Mesendoderm (in vitro differentiated cells): ENCODE results near the gene CADPS.

Experiments used
- DNase-seq: peaks from one replicate; pipeline ENCODE4 v3.0.0; 2013
- H2AK5ac ChIP-seq: 2 replicates; pipeline ENCODE4 v1.6.1; 2013; ENCODE audit warnings: low read length, inconsistent platforms
- H2BK120ac ChIP-seq: 2 replicates; pipeline ENCODE4 v1.6.1; 2013; ENCODE audit warnings: low read depth, mild to moderate bottlenecking, low read length, moderate library complexity, mixed read lengths
- H2BK15ac ChIP-seq: replicated peaks from 2 replicates; pipeline ENCODE4 v1.6.1; 2013; ENCODE audit warnings: low read depth, mild to moderate bottlenecking, moderate library complexity
- H2BK5ac ChIP-seq: 2 replicates; pipeline ENCODE4 v1.6.1; 2013; ENCODE audit warnings: low read length, inconsistent platforms
- H3K18ac ChIP-seq: 2 replicates; pipeline ENCODE4 v1.6.1; 2013; ENCODE audit warnings: mild to moderate bottlenecking, low read length, mixed read lengths
- H3K23ac ChIP-seq: one replicate; pipeline ENCODE4 v1.6.1; 2013; ENCODE audit warnings: low read length
- H3K27ac ChIP-seq: 2 replicates; pipeline ENCODE4 v1.5.1; 2013; ENCODE audit warnings: low read depth, mild to moderate bottlenecking, inconsistent platforms, low read length, moderate library complexity
- H3K27me3 ChIP-seq: 2 replicates; pipeline ENCODE4 v1.6.1; 2013; ENCODE audit warnings: low read length, control low read depth, mild to moderate bottlenecking, inconsistent platforms; ENCODE audit not compliant: insufficient read depth, poor library complexity
- H3K36me3 ChIP-seq: 2 replicates; pipeline ENCODE4 v1.6.1; 2013; ENCODE audit warnings: low read length, inconsistent platforms; ENCODE audit not compliant: control insufficient read depth, insufficient read depth
- H3K4ac ChIP-seq: one replicate; pipeline ENCODE4 v1.6.1; 2013; ENCODE audit warnings: low read depth, mild to moderate bottlenecking, low read length, moderate library complexity
- H3K4me1 ChIP-seq: 2 replicates; pipeline ENCODE4 v1.6.1; 2013; ENCODE audit warnings: low read depth, low read length, inconsistent platforms; ENCODE audit not compliant: control insufficient read depth
- H3K4me2 ChIP-seq: 2 replicates; pipeline ENCODE4 v1.6.1; 2013; ENCODE audit warnings: low read length
- H3K4me3 ChIP-seq: 2 replicates; pipeline ENCODE4 v1.5.1; 2013; ENCODE audit warnings: mild to moderate bottlenecking, low read length
- H3K56ac ChIP-seq: one replicate; pipeline ENCODE4 v1.6.1; 2013; ENCODE audit warnings: low read length
- H3K79me1 ChIP-seq: 2 replicates; pipeline ENCODE4 v1.6.1; 2013; ENCODE audit warnings: low read length, inconsistent platforms
- H3K79me2 ChIP-seq: 2 replicates; pipeline ENCODE4 v1.6.1; 2013; ENCODE audit warnings: mild to moderate bottlenecking, low read length; ENCODE audit not compliant: control insufficient read depth, insufficient read depth
- H3K9ac ChIP-seq: 2 replicates; pipeline ENCODE4 v1.6.1; 2013; ENCODE audit warnings: low read length, inconsistent platforms
- H4K5ac ChIP-seq: one replicate; pipeline ENCODE4 v1.6.1; 2013; ENCODE audit warnings: low read length
- H4K8ac ChIP-seq: one replicate; pipeline ENCODE4 v1.6.1; 2013; ENCODE audit warnings: low read depth, mild to moderate bottlenecking, control low read depth, low read length, moderate library complexity
- WGBS: extraction: QIAGEN DNeasy Blood & Tissue Kit; methylation state at CpG from one replicate; pipeline ENCODE4 v1.1.7; 2013; ENCODE audit warnings: low lambda C conversion rate, missing lambda C conversion rate; ENCODE audit not compliant: insufficient coverage; ENCODE audit errors: extremely low coverage; 5-methylcytosine and 5-hydroxymethylcytosine counted together

The CADPS gene

GRCh38 chr3:62602129-62602770, 273.0 kb downstream of the CADPS start:
- Histone ChIP-seq H3K4me3 (no peak overlapping the region), H3K23ac (no peak overlapping the region), H2BK5ac (no peak overlapping the region), H3K79me2 (no peaks in the 10 kb centered on the region), H3K4ac (no peak overlapping the region), H3K27me3 (no peaks in the 10 kb centered on the region), H3K56ac (no peak overlapping the region), H3K36me3 (no peaks in the 10 kb centered on the region), H3K4me1 (no peaks in the 10 kb centered on the region), H2BK120ac (no peak overlapping the region), H3K27ac (no peak overlapping the region), H3K9ac (no peak overlapping the region), H3K18ac (no peak overlapping the region), H3K79me1 (no peaks in the 10 kb centered on the region), H4K5ac (no peak overlapping the region), H3K4me2 (no peak overlapping the region), H2AK5ac (no peak overlapping the region), H2BK15ac (no peak overlapping the region), H4K8ac (no peak overlapping the region)
- no CpG with 5 or more reads among the region's 10 CpGs for WGBS
- no peak for DNase-seq

DNA sequence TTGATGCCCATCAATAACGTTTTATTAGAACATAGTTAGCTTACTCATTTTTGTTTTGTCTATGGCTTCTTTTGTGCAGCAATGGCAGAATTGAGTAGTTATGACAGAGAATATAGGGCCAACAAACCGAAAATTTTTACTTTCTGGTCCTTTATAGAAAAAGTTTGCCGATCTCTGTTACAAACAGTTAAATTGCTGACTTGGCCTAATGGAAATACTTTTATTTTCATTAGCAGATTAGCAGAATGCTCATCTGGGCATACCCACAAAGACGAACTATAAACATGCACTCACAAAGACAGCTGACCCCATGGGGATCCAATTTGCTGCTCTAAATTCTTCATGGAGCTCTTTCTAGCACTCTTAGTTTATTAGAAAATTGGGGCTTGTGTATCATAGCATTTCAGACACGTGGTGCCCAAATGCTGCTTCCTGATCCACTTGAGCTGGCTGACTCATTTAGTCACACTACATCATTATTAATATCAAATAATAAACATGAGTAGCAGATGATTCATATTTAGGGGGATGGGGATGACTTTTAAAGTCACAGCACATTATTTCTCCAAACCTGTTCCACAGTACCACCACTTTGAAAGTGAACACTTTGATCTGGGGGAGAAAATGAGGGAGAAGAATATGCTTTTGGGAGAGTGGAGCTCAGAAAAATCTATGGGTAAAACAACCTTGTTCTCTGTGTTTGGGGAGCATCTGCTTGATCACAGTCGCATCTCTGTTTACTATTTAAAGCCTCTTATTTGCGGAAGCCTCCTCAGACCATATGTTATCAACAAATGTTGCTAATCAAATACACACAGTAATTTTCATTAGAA, 273.8 kb downstream of the CADPS start:
- DNase-seq: no peak
- Histone ChIP-seq H4K8ac (no peak overlapping the region), H3K4me2 (no peak overlapping the region), H3K79me2 (no peaks in the 10 kb centered on the region), H2AK5ac (no peak overlapping the region), H4K5ac (no peak overlapping the region), H3K27ac (no peak overlapping the region), H3K4me3 (no peak overlapping the region), H3K18ac (no peak overlapping the region), H3K23ac (no peak overlapping the region), H2BK15ac (no peak overlapping the region), H3K4me1 (no peaks in the 10 kb centered on the region), H2BK5ac (no peak overlapping the region), H3K4ac (no peak overlapping the region), H3K56ac (no peak overlapping the region), H3K27me3 (no peaks in the 10 kb centered on the region), H3K36me3 (no peaks in the 10 kb centered on the region), H2BK120ac (no peak overlapping the region), H3K79me1 (no peaks in the 10 kb centered on the region), H3K9ac (no peak overlapping the region)
- WGBS: no CpG with 5 or more reads among the region's 7 CpGs

- H3K4ac ChIP-seq: no peak overlapping the region
- no peak overlapping the region for H4K8ac ChIP-seq
- WGBS: no CpG with 5 or more reads among the region's 2 CpGs
- H2BK5ac ChIP-seq: no peak overlapping the region
- no peak overlapping the region for H3K9ac ChIP-seq
- H3K27me3 ChIP-seq: no peaks in the 10 kb centered on the region
- no peaks in the 10 kb centered on the region for H3K36me3 ChIP-seq
- no peaks in the 10 kb centered on the region for H3K79me2 ChIP-seq
- no peak overlapping the region for H3K4me2 ChIP-seq
- no peak overlapping the region for H3K56ac ChIP-seq
- H2BK120ac ChIP-seq: no peak overlapping the region
- no peak overlapping the region for H3K27ac ChIP-seq
- no peak overlapping the region for H3K4me3 ChIP-seq
- no peak overlapping the region for H4K5ac ChIP-seq
- H3K23ac ChIP-seq: no peak overlapping the region
- no peaks in the 10 kb centered on the region for H3K79me1 ChIP-seq
- DNase-seq: no peak
- H2BK15ac ChIP-seq: no peak overlapping the region
- H2AK5ac ChIP-seq: no peak overlapping the region
- H3K18ac ChIP-seq: no peak overlapping the region
- H3K4me1 ChIP-seq: no peaks in the 10 kb centered on the region
These were observed 275.2 kb downstream of the CADPS start for GRCh38 chr3:62600033-62600432.

DNA sequence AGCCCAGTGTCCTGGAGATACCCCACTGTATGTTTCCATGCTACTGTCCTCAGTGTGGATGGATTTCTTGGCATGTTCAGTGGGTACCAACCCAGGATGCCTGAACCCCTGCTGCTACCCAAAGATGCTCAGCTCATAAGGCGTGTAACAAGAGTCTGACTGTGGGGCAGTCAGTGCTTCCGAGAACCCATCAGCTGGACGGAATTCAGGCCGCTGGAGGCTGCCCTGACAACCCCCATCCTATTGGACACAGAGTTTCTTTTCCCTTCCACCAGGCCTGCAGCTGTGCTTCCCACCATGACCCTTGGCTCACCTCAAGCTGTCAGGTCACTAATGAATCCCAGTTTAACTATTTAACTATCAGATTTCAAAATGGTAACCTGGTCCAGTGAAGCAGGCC, 277.7 kb downstream of the CADPS start:
- Histone ChIP-seq H3K4ac (no peak overlapping the region), H4K5ac (no peak overlapping the region), H3K9ac (no peak overlapping the region), H3K79me2 (no peaks in the 10 kb centered on the region), H2BK15ac (no peak overlapping the region), H3K23ac (no peak overlapping the region), H2BK5ac (no peak overlapping the region), H2BK120ac (no peak overlapping the region), H3K27me3 (no peaks in the 10 kb centered on the region), H3K4me1 (no peaks in the 10 kb centered on the region), H3K4me2 (no peak overlapping the region), H3K4me3 (no peak overlapping the region), H3K27ac (no peak overlapping the region), H3K36me3 (no peaks in the 10 kb centered on the region), H4K8ac (no peak overlapping the region), H2AK5ac (no peak overlapping the region), H3K18ac (no peak overlapping the region), H3K79me1 (no peaks in the 10 kb centered on the region), H3K56ac (no peak overlapping the region)
- no peak for DNase-seq
- WGBS: no CpG with 5 or more reads among the region's 4 CpGs

DNA sequence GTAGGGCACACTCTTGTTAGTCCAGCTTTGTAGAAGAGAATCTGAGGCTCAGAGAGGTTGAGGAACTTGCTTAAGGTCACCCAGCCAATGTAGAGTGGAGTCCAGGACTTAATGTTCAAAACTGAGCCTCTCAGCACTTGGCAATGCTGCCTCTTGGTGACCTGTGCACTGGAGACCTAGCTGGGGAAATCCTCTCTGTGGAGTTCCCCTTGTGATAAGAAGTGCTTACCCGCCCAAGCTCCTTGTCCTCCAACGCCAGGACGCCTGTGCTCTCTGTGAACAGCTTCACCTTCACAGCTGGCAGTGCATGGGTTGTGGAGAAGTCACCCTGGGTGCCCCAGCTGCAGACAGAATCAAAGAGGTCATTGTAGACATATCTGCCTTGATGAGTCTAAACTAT, 282.8 kb downstream of the CADPS start:
- Histone ChIP-seq H3K9ac (no peak overlapping the region), H3K4ac (no peak overlapping the region), H3K36me3 (no peaks in the 10 kb centered on the region), H3K79me1 (no peaks in the 10 kb centered on the region), H2BK120ac (no peak overlapping the region), H3K23ac (no peak overlapping the region), H2BK5ac (no peak overlapping the region), H2BK15ac (no peak overlapping the region), H3K4me2 (no peak overlapping the region), H2AK5ac (no peak overlapping the region), H3K4me3 (no peak overlapping the region), H4K8ac (no peak overlapping the region), H3K27me3 (no peaks in the 10 kb centered on the region), H4K5ac (no peak overlapping the region), H3K4me1 (no peaks in the 10 kb centered on the region), H3K27ac (no peak overlapping the region), H3K79me2 (no peaks in the 10 kb centered on the region), H3K18ac (no peak overlapping the region), H3K56ac (no peak overlapping the region)
- WGBS: no CpG with 5 or more reads among the region's 3 CpGs
- no peak for DNase-seq
